ENCODE measurements around the gene C16orf46.

Gene C16orf46

DNA sequence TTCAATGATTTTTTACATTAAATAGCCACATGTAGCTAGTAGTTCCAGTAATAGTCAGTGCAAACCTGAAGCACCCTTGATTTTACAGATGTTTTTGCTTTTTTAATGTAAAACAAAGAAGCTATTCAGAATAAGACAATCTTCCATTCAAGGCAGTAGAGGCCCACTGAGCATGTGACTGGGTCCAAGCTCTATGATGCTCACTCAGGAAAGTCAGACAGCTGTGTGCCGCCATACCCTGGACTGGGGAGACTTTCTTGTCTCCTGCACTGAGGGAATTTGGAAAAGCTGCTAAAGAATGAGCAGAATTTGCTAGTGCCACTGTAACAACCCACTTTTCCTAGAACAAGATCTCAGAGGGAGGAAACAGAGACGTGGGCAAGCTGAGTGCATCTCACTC is 58.5 kb downstream of the C16orf46 start:
- Mint-ChIP-seq H3K4me3 (no peak overlapping the region), H3K36me3 (ENCODE audit: low read depth) (peaks cover 84% of the 10 kb centered on the region), H3K27ac (no peak overlapping the region), H3K27me3 (no peaks in the 10 kb centered on the region), H3K4me1 (ENCODE audit: low read depth) (peaks cover 4% of the 10 kb centered on the region), H3K9me3 (no peaks in the 10 kb centered on the region)
- intact Hi-C loops (cut with micrococcal nuclease), result no loop called here

DNA sequence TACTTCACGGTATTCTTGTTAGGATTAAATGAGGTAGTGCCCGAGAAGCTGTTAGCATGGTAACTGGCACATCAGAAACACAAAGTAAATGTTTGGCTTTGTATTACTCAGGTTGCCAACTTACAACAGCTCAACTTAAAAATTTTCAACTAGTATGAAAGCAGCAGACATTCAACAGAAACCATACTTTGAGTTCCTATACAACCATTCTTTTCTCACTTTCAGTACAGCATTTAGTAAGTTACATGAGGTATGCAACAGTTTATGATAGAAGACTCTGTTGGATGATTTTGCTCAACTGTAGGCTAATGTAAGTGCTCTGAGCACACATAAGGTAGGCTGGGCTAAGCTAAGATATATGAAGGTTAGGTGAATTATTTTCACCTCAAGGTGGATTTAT is 62.4 kb downstream of the C16orf46 start:
- Mint-ChIP-seq H3K36me3 (ENCODE audit: low read depth) (peaks cover 73% of the 10 kb centered on the region), H3K27ac (no peak overlapping the region)

DNA sequence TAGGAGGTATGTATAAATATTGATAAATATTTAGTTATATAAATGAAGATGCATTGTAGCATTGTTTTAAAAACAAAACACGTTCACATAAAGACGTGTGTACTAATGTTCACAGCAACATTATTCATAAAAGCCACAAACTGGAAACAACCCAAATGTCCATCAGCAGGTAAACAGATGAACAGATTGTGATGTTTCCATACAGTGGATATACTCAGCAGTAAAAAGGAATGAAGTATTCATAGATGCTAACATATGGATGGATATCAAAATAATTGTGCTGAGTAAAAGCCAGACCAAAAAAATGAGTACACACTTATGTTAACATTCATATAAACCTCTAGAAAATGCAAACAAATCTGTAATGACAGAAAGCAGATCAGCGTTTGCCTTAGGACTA is 64.1 kb downstream of the C16orf46 start:
- Mint-ChIP-seq H3K9me3 (no peaks in the 10 kb centered on the region), H3K27ac (no peak overlapping the region), H3K27me3 (no peaks in the 10 kb centered on the region), H3K36me3 (ENCODE audit: low read depth) (peaks cover 56% of the 10 kb centered on the region), H3K4me1 (ENCODE audit: low read depth) (peaks cover 23% of the 10 kb centered on the region), H3K4me3 (no peak overlapping the region)
- intact Hi-C loops (cut with micrococcal nuclease), result no loop called here

More for the DNA sequence above, 62.4 kb downstream of the C16orf46 start:
- Mint-ChIP-seq H3K4me1 (ENCODE audit: low read depth) (peaks cover 11% of the 10 kb centered on the region), H3K9me3 (no peaks in the 10 kb centered on the region), H3K4me3 (no peak overlapping the region), H3K27me3 (no peaks in the 10 kb centered on the region)
- intact Hi-C loops (cut with micrococcal nuclease), result no loop called here

Data from dendritic cell treated with granulocyte-macrophage colony-stimulating factor and Interleukin-4, amounts not matched to agents 40 ng/mL and 50 ng/mL, for 4 days (primary cell).